Renal pelvis (tissue), 4 donors: ENCODE results near the gene C16orf92. TPM values are rescaled to one million over a fixed set of nuclear protein-coding genes. Genes with fewer than 3 reads are reported as not detected.
"Not testable (repeated sequence)": the region's sequence is repeated elsewhere in the genome, so short reads cannot be mapped to it uniquely, and the experiment has no call there.

Experiments used
- DNase-seq: peaks from one replicate; pipeline ENCODE4 v3.0.0-alpha.2; 2013
- polyA plus RNA-seq, 3 donors: library from polyadenylated mRNA; unstranded; fragments of 120-200 nt; gene quantifications; one replicate each; pipeline ENCODE4 v1.2.1, GENCODE V29; 2013; ENCODE audit not compliant: insufficient read length in 3 of 3

C16orf92 gene
- polyA plus RNA-seq, 3 donors, result not detected

- no peak for DNase-seq
Measured at GRCh38 chr16:30025574-30025973, 2.6 kb downstream of the C16orf92 start.

- no peak for DNase-seq
Measured at GRCh38 chr16:30026449-30026848, 3.5 kb downstream of the C16orf92 start.

GRCh38 chr16:30027588-30028437 lies 4.8 kb downstream of the C16orf92 start:
- DNase-seq, result no peak

GRCh38 chr16:30028438-30029076 lies 5.6 kb downstream of the C16orf92 start:
- DNase-seq, result peak; percentile 41

- no peak for DNase-seq
Measured at GRCh38 chr16:30030011-30030685, 7.2 kb downstream of the C16orf92 start.

- no peak for DNase-seq
Measured at GRCh38 chr16:30030841-30031413, 7.9 kb downstream of the C16orf92 start, which contains the start of gene TLCD3B. TLCD3B (minus strand) TSS chr16:30031271; CDS start chr16:30030527, 744 bp downstream.

GRCh38 chr16:30031477-30031918 lies 8.5 kb downstream of the C16orf92 start:
- DNase-seq, result no peak

GRCh38 chr16:30032083-30032819 lies 9.3 kb downstream of the C16orf92 start:
- DNase-seq, result peak; percentile 82

- DNase-seq, result no peak
Measured at GRCh38 chr16:30033270-30033669, 10.3 kb downstream of the C16orf92 start.

- no peak for DNase-seq
Measured at GRCh38 chr16:30040221-30040620, 17.2 kb downstream of the C16orf92 start.

GRCh38 chr16:30040690-30041089 lies 17.7 kb downstream of the C16orf92 start:
- DNase-seq, result not testable (repeated sequence)

GRCh38 chr16:30041841-30042240 lies 18.8 kb downstream of the C16orf92 start:
- DNase-seq, result no peak

GRCh38 chr16:30046178-30046577 lies 23.2 kb downstream of the C16orf92 start:
- no peak for DNase-seq

- DNase-seq, result no peak
Measured at GRCh38 chr16:30046588-30046987, 23.6 kb downstream of the C16orf92 start.

- no peak for DNase-seq
Measured at GRCh38 chr16:30049871-30050270, 26.9 kb downstream of the C16orf92 start.

GRCh38 chr16:30051518-30051917 lies 28.5 kb downstream of the C16orf92 start:
- DNase-seq, result no peak

- peak; percentile 91 for DNase-seq
Measured at GRCh38 chr16:30052671-30053372, 29.8 kb downstream of the C16orf92 start.

- DNase-seq, result peak; percentile 50
Measured at GRCh38 chr16:30053376-30054015, 30.5 kb downstream of the C16orf92 start.

GRCh38 chr16:30054451-30054850 lies 31.5 kb downstream of the C16orf92 start:
- DNase-seq, result no peak

GRCh38 chr16:30054959-30055553 lies 32.1 kb downstream of the C16orf92 start:
- no peak for DNase-seq
